ENCODE results near the gene C6orf163.
"Not testable (repeated sequence)": the region's sequence is repeated elsewhere in the genome, so short reads cannot be mapped to it uniquely, and the experiment has no call there.

C6orf163 gene

DNA sequence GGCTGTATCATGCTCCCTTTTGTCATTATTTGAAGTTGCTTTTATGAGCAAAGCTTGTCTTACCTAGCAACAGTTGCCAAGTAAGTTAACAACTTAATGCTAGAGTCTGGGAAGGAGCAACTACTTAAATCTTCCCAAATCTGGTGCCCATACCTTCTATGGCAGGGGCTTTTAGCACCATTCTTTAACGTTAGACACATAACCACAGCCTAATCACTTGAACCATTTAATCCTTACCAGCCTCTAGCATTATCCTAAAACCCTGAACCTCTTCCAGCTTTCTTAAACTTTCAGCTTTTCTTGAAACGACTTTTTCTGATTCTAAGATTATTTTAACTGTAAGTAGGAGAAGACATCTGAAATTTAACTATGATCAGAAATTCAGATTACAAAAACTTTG lies at the start of gene C6orf163:
Gene C6orf163, plus strand, starts transcription at position 83 of the 400 bp plus-strand sequence. Its CDS starts 287 bp downstream, at position 370.
- no peak for DNase-seq

DNA sequence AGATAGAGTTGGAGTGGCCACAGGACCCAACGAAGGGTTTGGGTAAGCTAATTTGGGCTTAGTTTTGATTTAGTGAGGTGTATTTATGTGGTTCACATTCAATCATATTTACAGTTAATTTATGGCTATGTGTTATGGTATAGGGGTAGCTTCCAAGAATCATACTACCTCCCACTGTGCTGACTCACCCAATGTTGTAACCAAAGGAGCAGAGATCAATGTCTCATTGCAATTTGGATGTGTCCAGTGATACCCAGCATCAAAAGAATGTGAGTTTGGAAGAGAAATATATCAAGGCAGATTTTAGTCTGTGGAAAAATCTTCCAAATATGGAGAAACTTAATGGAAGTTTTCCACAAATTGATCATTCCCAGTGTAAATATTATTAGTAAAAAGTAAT lies 47.5 kb upstream of the C6orf163 start:
- DNase-seq, result no peak

DNA sequence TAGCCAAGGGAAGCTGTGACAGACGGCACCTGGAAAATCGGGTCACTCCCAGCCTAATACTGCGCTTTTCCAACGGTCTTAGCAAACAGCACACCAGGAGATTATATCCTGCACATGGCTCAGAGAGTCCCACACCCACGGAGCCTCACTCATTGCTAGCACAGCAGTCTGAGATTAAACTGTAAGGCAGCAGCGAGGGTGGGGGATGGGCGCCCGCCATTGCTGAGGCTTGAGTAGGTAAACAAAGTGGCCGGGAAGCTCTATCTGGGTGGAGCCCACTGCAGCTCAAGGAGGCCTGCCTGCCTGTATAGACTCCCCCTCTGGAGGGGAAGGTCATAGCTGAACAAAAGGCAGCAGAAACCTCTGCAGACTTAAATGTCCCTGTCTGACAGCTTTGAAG lies 43.3 kb upstream of the C6orf163 start:
- DNase-seq, result not testable (repeated sequence)

DNA sequence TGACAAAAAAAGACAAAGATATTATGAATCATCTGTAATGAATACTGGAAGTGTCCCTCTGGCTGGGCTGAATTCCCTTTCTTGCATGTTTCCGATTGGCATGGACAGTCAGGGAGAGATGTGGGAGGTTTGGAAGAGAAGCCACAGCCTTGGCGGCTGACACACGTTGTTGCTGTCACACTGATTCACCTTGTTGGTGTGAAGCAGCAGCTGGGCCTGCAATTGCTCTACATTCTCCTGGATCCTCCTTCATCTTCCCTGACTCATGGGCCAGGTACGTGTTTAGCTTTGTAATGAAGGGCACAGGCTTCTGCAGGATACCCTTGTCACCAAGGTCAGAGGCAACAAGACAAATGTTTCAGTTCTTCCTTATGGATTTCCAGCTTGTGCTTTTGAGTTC lies 35.6 kb upstream of the C6orf163 start:
- no peak for DNase-seq

DNA sequence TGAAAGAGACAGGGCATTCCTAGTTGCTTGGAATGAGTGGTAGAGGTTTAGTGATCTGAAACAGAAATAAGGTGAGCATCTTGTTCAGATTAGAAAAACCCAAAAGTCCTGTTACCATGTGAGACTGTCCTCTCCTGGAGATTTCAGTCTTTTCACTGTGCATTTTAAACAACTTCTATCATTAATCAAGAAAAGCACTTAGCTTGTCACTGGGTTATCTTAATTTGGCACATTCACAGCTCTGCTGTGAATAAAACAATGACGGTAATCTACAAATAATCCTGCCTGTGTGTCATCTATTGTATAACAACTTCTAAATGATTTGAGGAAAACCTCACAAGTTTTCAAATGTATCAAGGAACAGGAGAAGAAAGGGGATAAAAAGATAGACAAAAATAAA lies 31.8 kb upstream of the C6orf163 start:
- DNase-seq, result no peak

DNA sequence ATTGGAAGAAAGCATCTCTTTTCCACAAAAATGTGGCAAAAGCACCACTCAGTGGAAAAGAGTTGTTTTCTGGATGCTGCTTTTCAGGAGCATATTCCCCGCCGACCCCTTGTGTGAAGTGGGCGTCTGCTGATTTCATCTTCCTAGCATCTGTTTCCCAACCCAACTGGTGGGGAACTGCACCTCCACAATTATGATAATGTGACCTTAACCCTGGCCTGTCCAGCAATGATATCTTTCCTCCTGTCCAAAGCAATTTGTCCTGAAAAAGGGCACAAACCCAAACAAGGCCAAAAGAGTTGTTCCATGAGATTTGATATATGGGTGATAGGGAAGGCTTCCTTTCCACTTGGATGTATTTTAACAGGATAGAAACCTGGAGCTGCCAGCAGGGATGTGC lies 29.5 kb upstream of the C6orf163 start:
- DNase-seq, result no peak

DNA sequence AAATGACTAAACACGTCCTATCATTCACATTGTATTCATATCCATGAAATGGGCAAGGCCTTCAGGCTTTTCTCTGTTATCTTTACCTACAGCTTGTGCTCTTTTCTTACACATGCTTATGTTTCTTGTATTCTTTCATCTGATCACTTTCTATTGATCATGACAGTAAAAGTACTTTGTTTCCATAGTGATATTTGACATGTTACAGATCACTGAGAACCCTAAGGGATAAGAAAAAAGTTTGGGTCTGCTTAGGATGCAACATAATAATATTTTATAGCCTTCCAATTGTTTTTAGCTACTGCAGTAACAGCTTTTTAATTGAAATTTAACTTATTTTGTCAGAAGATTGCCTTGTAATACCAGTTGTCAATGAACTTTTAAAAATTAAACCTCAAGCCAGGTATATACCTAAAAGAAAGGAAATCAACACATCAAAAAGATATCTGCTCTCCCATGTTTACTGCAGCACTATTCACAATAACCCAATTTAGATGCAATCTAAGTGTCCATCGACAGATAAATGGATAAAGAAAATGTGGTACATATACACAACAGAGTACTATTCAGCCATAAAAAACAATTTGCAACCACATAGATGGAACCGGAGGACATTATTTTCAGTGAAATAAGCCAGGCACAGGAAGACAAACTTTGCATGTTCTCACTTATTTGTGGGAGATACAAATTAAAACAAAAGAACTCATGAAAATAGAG lies 25.2 kb upstream of the C6orf163 start:
- no peak for DNase-seq

DNA sequence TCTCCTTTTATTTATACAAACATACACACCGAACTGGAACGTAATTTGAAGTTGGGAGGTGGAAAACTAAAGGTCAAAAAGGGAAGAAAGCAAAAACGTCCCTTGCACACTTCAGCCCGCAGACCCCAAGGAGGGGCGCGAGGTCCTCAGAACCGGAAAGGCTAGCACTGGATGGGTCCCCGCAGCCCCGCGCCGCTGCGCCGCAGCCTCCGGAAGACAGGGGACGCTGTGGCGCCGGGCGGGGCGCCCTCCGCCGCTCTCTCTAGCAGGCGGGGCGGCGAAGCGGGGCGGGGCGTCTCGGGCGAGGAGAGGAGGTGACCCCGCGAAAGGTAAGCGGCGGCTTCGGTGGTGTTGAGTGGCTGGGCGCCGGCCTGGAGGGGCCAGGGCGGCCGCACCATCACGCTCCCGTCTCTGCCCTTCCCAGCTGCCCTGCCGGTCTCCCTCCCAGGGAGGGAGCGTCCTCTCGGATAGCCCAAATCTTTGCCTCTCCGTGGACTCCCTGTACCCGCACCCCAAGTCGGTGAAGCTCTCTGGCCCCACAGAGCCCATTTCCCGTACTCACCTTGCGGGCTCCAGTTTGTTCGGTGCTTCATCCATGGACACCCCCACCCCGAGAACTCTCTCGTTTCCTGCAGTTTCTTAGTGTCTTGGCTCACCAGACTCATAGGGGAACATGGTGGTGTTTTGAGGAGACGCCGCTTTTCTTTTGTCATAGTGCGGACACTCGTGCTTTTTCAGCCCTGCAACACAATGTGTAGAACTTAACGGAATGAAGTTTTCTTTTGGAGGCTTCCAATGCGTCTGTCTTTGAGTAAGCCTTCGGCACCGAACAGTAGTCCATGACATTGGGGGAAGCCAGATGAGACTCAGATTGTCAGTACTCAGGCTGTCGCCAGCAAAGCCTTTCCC lies 22.1 kb upstream of the C6orf163 start, which contains the start of gene SMIM8:
Gene SMIM8, plus strand, starts transcription at position 285 of the 909 bp plus-strand sequence. CDS start 14,444 bp downstream, outside the sequence.
- peak; percentile 53 for DNase-seq

DNA sequence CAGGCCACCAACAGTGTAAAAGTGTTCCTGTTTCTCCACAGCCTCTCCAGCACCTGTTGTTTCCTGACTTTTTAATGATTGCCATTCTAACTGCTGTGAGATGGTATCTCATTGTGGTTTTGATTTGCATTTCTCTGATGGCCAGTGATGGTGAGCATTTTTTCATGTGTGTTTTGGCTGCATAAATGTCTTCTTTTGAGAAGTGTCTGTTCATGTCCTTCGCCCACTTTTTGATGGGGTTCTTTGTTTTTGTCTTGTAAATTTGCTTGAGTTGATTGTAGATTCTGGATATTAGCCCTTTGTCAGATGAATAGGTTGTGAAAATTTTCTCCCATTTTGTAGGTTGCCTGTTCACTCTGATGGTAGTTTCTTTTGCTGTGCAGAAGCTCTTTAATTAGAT lies 20.7 kb upstream of the C6orf163 start:
- not testable (repeated sequence) for DNase-seq

DNA sequence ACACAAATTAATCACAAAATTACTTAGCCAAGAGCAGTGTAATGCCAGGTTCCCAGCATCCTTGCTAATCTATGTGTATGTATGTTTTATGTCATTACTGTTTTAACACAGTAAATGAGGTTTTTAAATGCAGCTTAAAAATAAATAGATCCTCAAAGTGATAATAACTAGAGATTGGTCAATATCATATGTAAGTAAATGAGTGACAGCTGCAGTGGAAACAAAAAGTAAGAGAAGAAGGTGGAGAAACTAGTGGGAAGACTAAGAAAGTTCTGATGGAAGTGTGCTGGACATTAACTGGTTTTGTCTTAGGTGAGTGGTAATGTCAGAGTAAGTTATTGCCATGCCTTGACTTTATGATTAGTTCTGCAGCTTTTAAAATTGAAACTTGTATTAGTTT lies 13.7 kb upstream of the C6orf163 start:
- DNase-seq, result no peak

DNA sequence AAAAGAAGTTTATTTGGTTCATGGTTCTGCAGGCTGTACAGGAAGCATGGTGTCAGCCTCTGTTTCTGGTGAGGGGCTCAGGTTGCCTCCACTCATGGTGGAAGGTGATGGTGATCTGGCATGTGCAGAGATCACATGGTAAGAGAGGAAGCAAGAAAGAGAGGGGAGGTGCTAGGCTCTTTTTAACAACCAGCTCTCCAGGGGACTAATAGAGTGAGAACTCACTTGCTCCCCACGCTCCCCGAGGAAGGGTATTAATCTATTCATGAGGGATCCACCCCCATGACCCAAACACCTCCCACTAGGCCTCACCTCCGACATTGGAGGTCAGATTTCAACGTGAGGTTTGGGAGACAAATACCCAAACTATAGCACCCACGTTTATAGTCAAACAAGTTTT lies 11.6 kb upstream of the C6orf163 start:
- no peak for DNase-seq

DNA sequence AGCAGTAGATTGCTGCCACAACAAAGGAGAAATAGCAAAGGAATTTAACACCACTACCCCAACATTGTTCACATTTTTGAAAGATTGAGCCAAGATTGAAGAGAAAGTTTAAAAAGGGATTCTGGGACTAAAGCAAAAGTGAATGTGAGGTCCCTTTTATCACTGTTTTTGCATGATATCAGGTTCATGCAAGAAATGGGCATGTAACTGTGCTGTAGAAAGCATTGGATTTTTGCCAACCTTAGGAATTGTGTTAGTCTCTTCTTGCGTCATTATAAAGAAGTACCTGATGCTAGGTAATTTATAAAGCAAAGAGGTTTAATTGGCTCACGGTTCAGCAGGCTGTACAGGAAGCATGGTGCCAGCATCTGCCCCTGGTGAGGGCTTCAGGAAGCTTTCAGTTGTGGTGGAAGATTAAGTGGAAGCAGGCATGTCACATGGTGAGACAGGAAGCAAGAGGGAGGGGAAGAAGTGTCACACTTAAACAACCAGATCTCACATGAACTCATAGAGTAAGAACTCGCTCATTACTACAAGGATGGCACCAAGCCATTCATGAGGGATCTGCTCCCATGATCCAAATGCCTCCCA lies 10.9 kb upstream of the C6orf163 start:
- no peak for DNase-seq

DNA sequence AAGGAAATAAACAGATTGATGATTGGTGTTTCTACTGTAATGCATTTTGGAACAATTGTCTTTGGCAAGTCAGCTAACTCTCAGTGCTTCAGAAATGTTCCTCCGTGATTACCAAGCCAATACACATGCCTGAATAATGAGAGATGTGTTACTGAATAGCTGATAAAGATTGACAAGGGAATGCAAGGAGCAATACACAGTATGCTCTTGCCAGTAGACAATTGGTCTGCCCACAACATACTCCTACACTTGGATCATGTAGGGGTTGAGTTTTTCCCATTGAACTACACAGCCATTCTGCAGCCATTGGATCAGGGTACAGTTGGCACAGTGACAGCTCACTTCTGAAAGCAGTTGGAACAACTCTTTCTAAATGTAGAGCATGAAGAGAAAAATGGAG lies 9.9 kb upstream of the C6orf163 start:
- no peak for DNase-seq

DNA sequence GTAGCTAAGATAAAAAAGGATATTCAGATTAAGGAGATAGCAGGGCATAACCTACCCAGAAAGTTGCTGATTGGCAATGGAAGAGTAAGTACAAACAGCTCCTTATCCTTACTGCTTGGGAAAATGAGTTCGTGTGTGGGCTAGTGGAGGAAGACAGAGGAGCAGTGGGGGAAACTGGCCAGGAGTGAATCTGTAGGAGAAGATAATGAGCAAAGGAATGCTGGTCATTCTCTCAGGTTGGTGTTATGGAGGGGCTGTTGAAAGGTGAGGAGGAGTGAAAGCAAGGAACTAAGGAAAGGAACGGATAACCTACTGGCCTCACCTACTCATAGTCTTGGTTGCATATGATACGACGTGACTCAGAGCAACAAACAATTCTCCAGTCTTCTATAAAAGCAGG lies 8.2 kb upstream of the C6orf163 start:
- DNase-seq, result no peak

DNA sequence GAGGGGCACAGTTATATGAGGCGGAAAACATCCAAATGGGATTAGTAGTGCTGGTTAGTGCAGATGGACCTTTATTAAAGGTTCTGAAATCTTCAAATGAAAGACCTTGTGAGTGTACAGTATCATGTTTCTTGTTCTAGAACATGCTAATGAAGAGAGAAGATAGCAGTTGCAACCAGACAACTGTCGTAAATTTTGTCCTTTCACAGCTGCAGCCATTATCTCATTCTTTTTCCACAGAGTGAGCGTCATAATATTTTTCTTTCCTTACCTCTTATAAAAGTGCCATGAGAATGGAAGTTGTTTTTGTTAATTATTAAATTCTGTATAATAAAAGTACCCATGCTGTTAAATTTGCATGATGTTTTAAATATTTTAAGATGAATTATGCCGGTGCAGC lies 4.4 kb upstream of the C6orf163 start:
- no peak for DNase-seq

DNA sequence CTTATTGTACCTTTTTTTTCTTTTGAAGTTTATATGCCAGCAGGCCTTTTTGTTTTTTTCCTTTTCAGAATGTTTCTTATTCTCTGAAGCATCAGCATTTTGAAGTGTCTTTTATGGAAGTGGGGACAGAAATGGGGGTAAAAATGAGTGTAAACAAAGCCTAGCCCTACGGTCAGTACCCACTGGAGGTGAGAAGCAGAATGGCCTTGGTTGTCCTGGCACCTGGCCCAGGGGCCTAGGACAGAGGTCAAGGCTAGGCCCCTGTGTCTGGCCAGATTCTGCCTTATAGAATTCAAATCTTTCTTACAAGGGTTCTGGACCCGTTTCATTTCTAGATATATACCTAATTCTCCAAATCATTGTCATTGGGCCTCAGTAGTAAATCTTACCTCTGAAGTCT lies 3.5 kb upstream of the C6orf163 start:
- no peak for DNase-seq

DNA sequence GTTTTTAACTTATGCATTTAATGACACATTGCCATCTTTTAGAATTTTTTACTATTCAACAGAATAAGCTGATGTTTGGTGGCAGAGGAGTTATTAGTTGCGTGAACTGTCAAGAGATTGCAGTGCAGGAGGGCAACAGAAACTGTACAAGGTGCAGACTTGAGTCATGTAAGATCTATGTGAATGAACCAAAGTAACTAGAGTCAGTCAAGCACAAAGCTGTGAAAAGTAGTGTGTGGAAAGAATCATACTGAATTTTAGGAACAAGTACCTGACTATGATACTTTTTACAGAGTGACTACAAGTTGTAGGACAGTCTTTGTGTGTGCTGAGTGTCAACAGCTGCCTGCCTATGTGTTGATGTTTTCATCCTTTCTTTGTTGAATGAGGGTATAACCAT lies 2.7 kb upstream of the C6orf163 start:
- no peak for DNase-seq

DNA sequence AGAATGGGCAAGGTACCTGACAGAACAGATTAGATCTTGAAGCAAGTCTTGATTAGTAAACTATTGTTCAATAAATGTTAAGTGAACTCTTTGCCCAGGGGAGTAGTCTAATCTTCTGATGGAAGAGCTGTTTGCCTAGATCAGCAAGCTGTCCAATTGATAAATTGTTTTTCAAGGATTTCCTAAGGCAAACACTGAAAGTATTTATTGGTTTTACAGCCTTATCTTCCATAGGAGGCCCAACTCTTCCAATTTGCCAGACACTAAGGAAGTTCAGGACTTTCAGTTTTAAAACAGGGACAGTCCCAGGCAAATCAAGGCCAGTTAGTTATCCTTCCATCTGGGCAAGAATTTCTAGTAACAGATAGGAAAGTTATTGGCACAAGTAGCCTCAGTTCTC lies 1.8 kb upstream of the C6orf163 start:
- no peak for DNase-seq

DNA sequence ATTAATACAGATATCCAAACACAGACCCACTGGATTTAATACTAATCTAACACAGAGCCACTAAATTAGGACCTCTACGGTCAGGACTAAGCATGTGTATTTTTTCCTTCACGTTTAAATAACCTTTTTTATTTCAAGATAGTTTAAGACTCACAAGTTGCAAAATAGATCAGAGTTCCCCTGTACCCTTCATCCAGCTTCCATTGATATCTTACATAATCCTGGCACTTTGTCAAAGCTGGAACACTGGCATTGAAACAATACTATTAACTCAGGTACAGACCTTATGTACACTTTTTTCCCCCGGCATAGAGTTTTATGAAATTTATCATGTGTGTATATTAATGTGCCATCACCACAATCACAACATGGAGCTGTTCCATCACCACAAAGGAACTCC lies 2.1 kb downstream of the C6orf163 start:
- no peak for DNase-seq

DNA sequence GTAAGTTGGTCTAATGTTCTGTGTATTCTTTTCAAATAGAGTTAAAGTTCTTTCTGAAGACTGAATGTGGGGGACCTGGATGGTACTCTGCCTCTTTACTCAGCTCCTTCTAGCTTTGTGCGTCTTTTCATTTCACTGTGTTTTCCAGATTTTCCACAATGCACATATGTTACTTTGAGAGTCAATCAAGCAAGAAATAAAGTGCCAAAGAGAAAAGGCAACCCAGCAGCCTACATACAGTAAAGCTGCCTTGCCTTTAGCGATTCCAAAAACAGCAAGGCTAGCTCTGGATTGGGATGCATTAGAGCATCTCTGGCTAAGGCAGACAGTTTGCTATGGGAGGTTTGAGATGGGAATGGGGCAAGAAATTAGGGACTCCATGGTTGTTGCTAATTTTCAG lies 5.3 kb downstream of the C6orf163 start:
- no peak for DNase-seq

DNA sequence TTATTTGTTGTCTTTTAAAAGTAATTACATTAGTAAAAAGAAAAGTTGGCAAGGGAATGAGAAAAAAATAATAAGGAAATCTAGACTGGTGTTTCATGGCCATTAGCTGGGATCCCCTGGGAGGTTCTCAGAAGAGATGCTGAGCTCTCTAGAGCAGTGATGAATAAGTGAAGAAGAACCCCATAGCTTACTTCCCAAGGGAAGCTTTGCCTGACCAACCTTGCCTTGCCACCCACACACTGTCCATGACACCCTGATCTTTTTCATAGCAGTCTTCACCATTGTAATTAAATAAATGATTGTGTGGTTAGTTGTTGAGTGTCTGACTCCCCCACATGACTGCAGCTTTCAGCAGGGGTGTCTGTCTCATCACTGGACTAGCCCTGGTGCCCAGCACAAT lies 5.9 kb downstream of the C6orf163 start:
- DNase-seq, result no peak

DNA sequence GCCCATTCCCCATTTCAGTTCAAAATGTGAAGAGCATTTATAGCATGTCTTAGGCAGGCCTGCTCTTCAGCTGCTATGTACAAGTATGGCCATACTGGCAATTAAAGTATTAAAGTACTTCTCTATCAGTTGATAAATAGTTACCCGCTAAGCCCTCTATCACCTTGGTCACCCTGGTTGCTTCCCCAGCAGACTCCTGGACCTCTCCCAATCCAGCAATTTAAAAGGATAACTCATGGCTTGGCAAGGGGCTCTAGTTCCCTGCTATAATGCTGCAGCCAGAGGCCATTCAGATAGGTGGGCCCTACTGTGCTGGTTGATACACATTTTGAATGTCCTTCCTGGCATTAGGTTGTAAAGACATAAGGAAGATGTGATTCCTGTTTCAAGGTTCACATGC lies 7.0 kb downstream of the C6orf163 start:
- DNase-seq, result no peak

DNA sequence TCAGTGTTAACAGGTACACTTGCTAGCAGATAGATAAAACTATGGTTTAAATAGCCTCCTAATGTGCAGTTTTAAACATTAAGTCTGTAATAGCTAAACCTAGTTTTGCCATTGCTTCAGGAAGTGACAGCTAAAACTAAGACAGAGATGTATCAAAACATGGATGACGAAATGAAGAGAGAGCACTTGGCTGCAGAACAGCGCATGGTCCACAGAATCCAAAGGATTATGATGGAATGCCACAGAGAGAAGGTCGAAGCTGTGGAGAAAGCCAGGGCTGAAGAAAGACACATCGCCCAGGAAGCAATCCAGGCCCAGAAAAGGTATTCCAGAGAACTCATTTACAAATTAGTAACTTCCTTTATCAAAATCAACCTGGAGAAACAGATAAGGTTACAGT lies 11.6 kb downstream of the C6orf163 start:
- DNase-seq, result no peak
